Stimulated activated naive CD8-positive, alpha-beta T cell treated with anti-CD3 and anti-CD28 coated beads, Interleukin-15, amount 100 ng/mL, for 72 hours (primary cell): ENCODE data around the gene FUNDC2.

ENCODE experiments used
- ATAC-seq: fragments of 150-1000 bp; cut with Tn5 transposase; 2 replicates; pipeline ENCODE4 v1.10.0; 2021; ENCODE audit warnings: mild to moderate bottlenecking, moderate library complexity
- DNase-seq, 2 donors: peaks; one replicate each; pipeline ENCODE4 v3.0.0; 2021 to 2022
- H3K27ac Mint-ChIP-seq, 2 donors: one replicate each; pipeline ENCODE4 v1.8.0; 2022; ENCODE audit warnings: mild to moderate bottlenecking in 2 of 2, mixed read lengths in 2 of 2, moderate library complexity in 2 of 2
- H3K27me3 Mint-ChIP-seq: one replicate; pipeline ENCODE4 v1.8.0; 2022; ENCODE audit warnings: mixed read lengths
- H3K4me1 Mint-ChIP-seq: one replicate; pipeline ENCODE4 v1.8.0; 2022; ENCODE audit warnings: mild to moderate bottlenecking, mixed read lengths
- H3K4me3 Mint-ChIP-seq, 2 donors: one replicate each; pipeline ENCODE4 v1.8.0; 2022; ENCODE audit warnings: mild to moderate bottlenecking in 2 of 2, mixed read lengths in 2 of 2, moderate library complexity in 1 of 2
- H3K9me3 Mint-ChIP-seq, 2 donors: one replicate each; pipeline ENCODE4 v1.8.0; 2022; ENCODE audit warnings: mixed read lengths in 2 of 2

Gene FUNDC2

GRCh38 chrX:155048977-155049619 lies 22.5 kb downstream of the FUNDC2 start:
- ATAC-seq = peak; percentile 60
- no peak overlapping the region for H3K4me3 Mint-ChIP-seq
- peak overlapping the region in 1 of 2 donors; percentile 32 for H3K27ac Mint-ChIP-seq
- peak; percentile 29 to 33 for DNase-seq
- no peaks in the 10 kb centered on the region for H3K9me3 Mint-ChIP-seq
- peaks cover 47% of the 10 kb centered on the region for H3K4me1 Mint-ChIP-seq
- no peaks in the 10 kb centered on the region for H3K27me3 Mint-ChIP-seq

DNA sequence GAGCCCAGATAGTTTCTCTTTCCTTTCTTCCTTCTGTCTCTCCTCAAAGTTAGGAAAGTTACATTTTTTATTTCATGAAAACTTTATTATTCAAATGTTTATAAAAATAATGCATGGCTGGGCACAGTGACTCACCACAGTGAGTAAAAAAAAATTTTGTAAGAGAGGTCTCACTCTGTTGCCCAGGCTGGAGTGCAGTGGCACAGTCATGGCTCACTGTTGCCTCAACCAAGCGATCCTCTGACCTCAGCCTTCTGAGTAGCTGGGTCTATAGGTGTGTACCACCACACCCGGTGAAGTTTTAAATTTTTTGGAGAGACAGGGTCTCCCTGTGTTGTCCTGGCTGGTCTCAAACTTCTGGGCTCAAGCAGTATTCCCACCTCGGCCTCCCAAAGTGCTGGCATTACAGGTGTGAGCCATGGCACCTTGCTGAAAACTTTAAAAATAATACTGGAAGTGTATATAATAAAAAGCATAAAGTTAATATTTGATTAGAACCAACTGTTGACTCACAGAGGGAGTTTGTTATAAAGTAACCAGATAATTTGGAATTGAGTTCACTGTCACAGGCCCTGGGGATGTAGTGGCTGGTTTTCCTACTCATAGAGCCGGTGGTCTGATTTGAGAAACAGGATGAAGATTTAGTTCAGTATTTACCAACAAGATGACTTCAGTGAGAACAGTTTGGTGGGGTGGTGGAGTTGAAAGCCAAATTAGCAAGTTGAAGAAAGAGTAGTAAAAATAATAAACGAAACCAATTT lies 26.3 kb downstream of the FUNDC2 start:
- ATAC-seq (no peak), DNase-seq (no peak)
- H3K4me1 Mint-ChIP-seq = peaks cover 57% of the 10 kb centered on the region
- no peak overlapping the region for H3K4me3 Mint-ChIP-seq
- H3K27me3 Mint-ChIP-seq = no peaks in the 10 kb centered on the region
- H3K9me3 Mint-ChIP-seq = no peaks in the 10 kb centered on the region
- peak overlapping the region in 1 of 2 donors; percentile 49 for H3K27ac Mint-ChIP-seq

DNA sequence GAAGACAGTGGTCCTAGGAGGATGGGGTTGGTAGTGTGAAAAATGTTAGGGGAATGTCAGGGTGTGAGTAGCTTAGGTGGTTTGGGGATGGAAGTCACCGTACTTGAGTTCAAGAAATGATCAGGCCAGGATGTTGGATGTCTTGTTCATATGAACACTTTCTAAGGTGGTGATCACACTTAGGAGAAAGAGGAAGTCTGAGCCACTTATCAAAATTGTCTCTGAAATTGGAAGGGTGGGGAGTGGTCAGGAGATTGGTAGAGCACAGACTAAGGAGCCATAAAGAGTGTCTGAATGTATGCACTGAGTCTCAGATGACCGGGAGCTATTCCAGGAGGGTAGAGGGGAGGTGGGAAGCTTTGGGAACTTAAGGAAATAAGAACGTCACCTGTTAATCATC lies 27.0 kb downstream of the FUNDC2 start:
- Mint-ChIP-seq H3K4me1 (peaks cover 54% of the 10 kb centered on the region), H3K4me3 (no peak overlapping the region), H3K27me3 (no peaks in the 10 kb centered on the region), H3K9me3 (no peaks in the 10 kb centered on the region), H3K27ac (peak overlapping the region in 1 of 2 donors; percentile 9)
- DNase-seq (no peak), ATAC-seq (no peak)

DNA sequence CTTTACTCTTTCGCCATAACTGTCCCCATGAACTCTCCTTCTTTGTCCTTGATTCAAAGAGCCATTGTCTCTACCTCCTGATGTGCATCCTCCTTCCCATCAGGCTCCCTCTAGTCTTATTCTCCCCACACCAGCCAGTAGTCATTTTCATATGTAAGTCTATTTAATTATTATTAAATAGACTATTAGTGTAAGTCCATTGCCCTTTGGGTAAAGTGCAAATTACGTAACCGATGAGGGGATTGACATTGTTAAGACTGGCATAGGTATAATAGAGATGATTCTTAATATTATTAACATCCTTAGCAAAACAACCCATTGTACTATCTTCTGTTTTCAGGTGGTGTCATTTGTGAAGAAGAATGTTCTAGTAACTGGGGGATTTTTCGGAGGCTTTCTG lies 27.6 kb downstream of the FUNDC2 start:
- H3K4me1 Mint-ChIP-seq = peaks cover 48% of the 10 kb centered on the region

DNA sequence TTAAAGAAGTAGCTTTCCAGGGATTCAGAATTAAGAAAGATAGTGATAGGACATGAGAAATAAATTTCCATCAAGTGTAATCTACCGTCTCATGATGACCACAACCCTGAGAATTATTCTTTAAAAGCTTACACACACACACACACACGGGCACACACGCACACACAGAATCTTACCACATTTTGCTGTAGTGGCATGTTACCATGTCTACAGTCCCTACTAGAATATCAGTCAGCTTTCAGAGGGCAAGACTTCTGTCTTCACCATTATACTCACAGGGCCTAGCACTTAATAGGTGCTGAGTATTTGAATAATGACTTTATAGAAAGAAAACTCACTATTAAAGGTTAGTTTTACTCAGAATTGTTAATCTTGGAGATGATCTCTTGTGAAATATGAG lies 28.9 kb downstream of the FUNDC2 start:
- H3K27ac Mint-ChIP-seq = no peak overlapping the region
- ATAC-seq = peak; percentile 55

More for the DNA sequence above, 27.6 kb downstream of the FUNDC2 start:
- Mint-ChIP-seq H3K9me3 (no peaks in the 10 kb centered on the region), H3K27ac (no peak overlapping the region), H3K27me3 (no peaks in the 10 kb centered on the region), H3K4me3 (no peak overlapping the region)
- ATAC-seq (no peak), DNase-seq (no peak)

GRCh38 chrX:155056471-155056870 lies 29.8 kb downstream of the FUNDC2 start:
- peak overlapping the region; percentile 73 to 76 for H3K4me3 Mint-ChIP-seq
- H3K27me3 Mint-ChIP-seq = no peaks in the 10 kb centered on the region
- H3K9me3 Mint-ChIP-seq = no peaks in the 10 kb centered on the region
- peaks cover 30% of the 10 kb centered on the region for H3K4me1 Mint-ChIP-seq
- ATAC-seq (peak; percentile 80), DNase-seq (peak in 1 of 2 donors; percentile 9)
- H3K27ac Mint-ChIP-seq = no peak overlapping the region

More for the DNA sequence above, 28.9 kb downstream of the FUNDC2 start:
- no peaks in the 10 kb centered on the region for H3K9me3 Mint-ChIP-seq
- H3K4me1 Mint-ChIP-seq = peaks cover 36% of the 10 kb centered on the region
- DNase-seq = peak in 1 of 2 donors; percentile 14
- no peak overlapping the region for H3K4me3 Mint-ChIP-seq
- H3K27me3 Mint-ChIP-seq = no peaks in the 10 kb centered on the region

- Mint-ChIP-seq H3K4me3 (peak overlapping the region; percentile 73 to 76), H3K4me1 (peaks cover 28% of the 10 kb centered on the region), H3K27me3 (no peaks in the 10 kb centered on the region), H3K27ac (no peak overlapping the region), H3K9me3 (no peaks in the 10 kb centered on the region)
- DNase-seq (peak; percentile 36), ATAC-seq (peak; percentile 67)
Measured at GRCh38 chrX:155056877-155057792, 30.5 kb downstream of the FUNDC2 start.

DNA sequence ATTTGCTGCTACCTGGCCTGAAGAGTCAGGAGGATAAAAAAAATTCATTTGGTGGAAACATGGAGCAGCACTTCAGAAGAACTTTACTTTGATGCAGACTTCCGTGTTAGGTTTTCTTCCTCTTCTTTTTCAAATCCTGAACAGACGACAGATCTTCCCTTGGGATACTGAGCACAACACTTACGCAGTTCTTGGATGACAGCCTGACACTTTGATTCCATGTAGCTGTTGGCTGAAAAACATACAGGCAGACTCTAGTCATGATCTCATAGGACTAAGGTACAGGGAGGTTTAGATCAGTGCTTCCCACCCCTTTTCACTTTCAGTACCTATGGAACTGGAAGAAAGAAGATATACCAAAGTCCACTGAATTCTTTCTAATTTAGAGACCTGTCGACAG lies 35.1 kb downstream of the FUNDC2 start:
- DNase-seq (no peak), ATAC-seq (no peak)
- no peaks in the 10 kb centered on the region for H3K9me3 Mint-ChIP-seq
- H3K27ac Mint-ChIP-seq = no peak overlapping the region
- no peaks in the 10 kb centered on the region for H3K27me3 Mint-ChIP-seq
- peaks cover 21% of the 10 kb centered on the region for H3K4me1 Mint-ChIP-seq
- H3K4me3 Mint-ChIP-seq = no peak overlapping the region

GRCh38 chrX:155065035-155065734 lies 38.5 kb downstream of the FUNDC2 start:
- peaks cover 24% of the 10 kb centered on the region for H3K4me1 Mint-ChIP-seq
- no peaks in the 10 kb centered on the region for H3K27me3 Mint-ChIP-seq
- H3K9me3 Mint-ChIP-seq = no peaks in the 10 kb centered on the region
- H3K4me3 Mint-ChIP-seq = no peak overlapping the region
- no peak for ATAC-seq
- peak overlapping the region; percentile 5 to 61 for H3K27ac Mint-ChIP-seq
- no peak for DNase-seq

GRCh38 chrX:155068165-155068564 lies 41.5 kb downstream of the FUNDC2 start:
- Mint-ChIP-seq H3K4me1 (peaks cover 32% of the 10 kb centered on the region), H3K27ac (peak overlapping the region in 1 of 2 donors; percentile 12), H3K9me3 (no peaks in the 10 kb centered on the region), H3K4me3 (peak overlapping the region; percentile 70 to 72), H3K27me3 (no peaks in the 10 kb centered on the region)
- ATAC-seq (no peak), DNase-seq (no peak)

- DNase-seq (no peak), ATAC-seq (no peak)
- H3K4me1 Mint-ChIP-seq = peaks cover 45% of the 10 kb centered on the region
- no peak overlapping the region for H3K27ac Mint-ChIP-seq
- H3K27me3 Mint-ChIP-seq = no peaks in the 10 kb centered on the region
- peak overlapping the region; percentile 78 to 84 for H3K4me3 Mint-ChIP-seq
- H3K9me3 Mint-ChIP-seq = no peaks in the 10 kb centered on the region
Measured at GRCh38 chrX:155069414-155069813, 42.8 kb downstream of the FUNDC2 start.

GRCh38 chrX:155070038-155070437 lies 43.4 kb downstream of the FUNDC2 start:
- no peaks in the 10 kb centered on the region for H3K27me3 Mint-ChIP-seq
- ATAC-seq (no peak), DNase-seq (no peak)
- peak overlapping the region; percentile 78 to 84 for H3K4me3 Mint-ChIP-seq
- H3K9me3 Mint-ChIP-seq = no peaks in the 10 kb centered on the region
- H3K27ac Mint-ChIP-seq = peak overlapping the region; percentile 95 to 97
- H3K4me1 Mint-ChIP-seq = peaks cover 47% of the 10 kb centered on the region

DNA sequence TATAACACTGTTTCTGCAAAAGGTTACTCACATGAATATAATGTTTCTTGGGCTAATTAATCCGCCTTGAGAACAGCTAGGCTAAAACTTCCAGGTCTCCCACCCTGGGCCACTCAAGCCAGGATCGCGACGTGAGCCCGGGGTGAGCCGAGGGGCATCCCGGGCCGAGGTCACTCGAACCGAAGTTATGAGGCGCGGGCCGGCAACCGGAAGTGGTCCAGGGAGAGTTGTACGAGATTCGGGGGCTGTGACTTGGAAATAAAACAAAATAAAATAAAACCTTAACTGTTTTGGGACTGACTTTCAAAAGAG lies 44.0 kb downstream of the FUNDC2 start:
- peaks cover 47% of the 10 kb centered on the region for H3K4me1 Mint-ChIP-seq
- peak overlapping the region; percentile 78 to 84 for H3K4me3 Mint-ChIP-seq
- peak overlapping the region; percentile 95 to 97 for H3K27ac Mint-ChIP-seq
- no peaks in the 10 kb centered on the region for H3K9me3 Mint-ChIP-seq
- no peaks in the 10 kb centered on the region for H3K27me3 Mint-ChIP-seq
- DNase-seq (no peak), ATAC-seq (peak; percentile 18)

DNA sequence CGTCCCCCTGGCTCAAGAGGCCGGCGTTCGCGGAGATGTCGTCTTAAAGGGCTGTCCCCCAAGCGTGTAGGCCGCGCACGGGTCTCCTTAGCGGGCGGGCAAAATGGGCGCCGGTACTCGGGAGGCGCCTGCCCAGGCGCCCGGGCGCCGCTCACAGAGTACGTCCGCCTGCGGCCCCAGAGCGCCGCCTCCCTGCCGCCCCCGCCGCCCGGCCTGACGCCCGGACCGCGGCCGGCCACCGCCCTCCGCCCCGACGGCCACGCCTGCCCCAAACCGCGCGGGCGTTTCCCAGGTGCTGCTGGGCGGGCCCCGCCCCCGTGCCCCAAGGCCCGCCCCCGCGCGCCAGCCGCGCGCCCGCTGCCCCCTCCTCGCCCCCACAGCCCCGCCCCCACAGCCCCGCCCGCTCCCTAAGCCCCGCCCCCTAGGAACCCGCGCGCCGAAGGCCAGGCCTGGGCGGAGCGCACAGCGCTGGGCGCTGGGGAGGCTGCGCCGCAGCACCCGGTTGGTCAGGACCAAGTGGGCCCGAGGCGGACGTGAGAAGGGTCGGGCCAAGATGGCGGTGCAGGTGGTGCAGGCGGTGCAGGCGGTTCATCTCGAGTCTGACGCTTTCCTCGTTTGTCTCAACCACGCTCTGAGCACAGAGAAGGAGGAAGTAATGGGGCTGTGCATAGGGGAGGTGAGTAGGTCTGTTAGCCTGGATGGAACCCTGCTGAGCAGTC lies 44.5 kb downstream of the FUNDC2 start, which contains the start of the genes BRCC3, CMC4 and MTCP1:
Gene BRCC3, plus strand, starts transcription at position 534 of the 719 bp plus-strand sequence. Its CDS starts 20 bp downstream, at position 554.
Gene CMC4, minus strand, starts transcription at position 162 of the 719 bp plus-strand sequence. CDS start 7,113 bp downstream, outside the sequence.
Gene MTCP1, minus strand, starts transcription at position 162 of the 719 bp plus-strand sequence. CDS start 5,126 bp downstream, outside the sequence.
- ATAC-seq = peak; percentile 94
- H3K4me3 Mint-ChIP-seq = peak within 1 kb of the TSS; percentile 93 to 95
- DNase-seq = peak; percentile 77 to 85
- no peaks in the 10 kb centered on the region for H3K9me3 Mint-ChIP-seq
- peak within 1 kb of the TSS; percentile 96 to 97 for H3K27ac Mint-ChIP-seq
- H3K27me3 Mint-ChIP-seq = no peaks in the 10 kb centered on the region
- H3K4me1 Mint-ChIP-seq = peaks cover 46% of the 10 kb centered on the region
